Keratinocyte (primary cell): ENCODE results near the gene NMD3. TPM values are rescaled to one million over a fixed set of nuclear protein-coding genes. Genes with fewer than 3 reads are reported as not detected.

Experiments used
- DNase-seq: peaks from one replicate; pipeline ENCODE4 v3.0.0-alpha.2; 2011; ENCODE audit warnings: low read depth, missing footprints, low spot score
- FAIRE-seq: peaks from 2 replicates; lab custom pipeline; 2011; peaks lifted over from hg19 to GRCh38; lab: Jason Lieb, UNC
- H2AFZ ChIP-seq: 2 replicates; pipeline ENCODE4 v1.6.0; 2012; ENCODE audit warnings: low read length, control low read depth, inconsistent platforms; ENCODE audit not compliant: control insufficient read depth
- H3K27ac ChIP-seq: 2 replicates; pipeline ENCODE4 v1.5.1; 2011; ENCODE audit warnings: low read length; ENCODE audit not compliant: control insufficient read depth, insufficient read depth
- H3K27me3 ChIP-seq: 3 replicates; pipeline ENCODE4 v1.6.0; 2011; ENCODE audit warnings: low read length; ENCODE audit not compliant: control insufficient read depth, insufficient read depth; ENCODE audit errors: extremely low read depth
- H3K36me3 ChIP-seq, 2 experiments: 2 replicates in 1 of 2; 3 replicates in 1 of 2; pipeline ENCODE4 v1.5.1; 2011; ENCODE audit warnings: low read length in 2 of 2, mild to moderate bottlenecking in 1 of 2; ENCODE audit not compliant: control insufficient read depth in 2 of 2, insufficient read depth in 2 of 2; ENCODE audit errors: extremely low read depth in 1 of 2
- H3K4me1 ChIP-seq: 3 replicates; pipeline ENCODE4 v1.5.1; 2011; ENCODE audit warnings: low read length; ENCODE audit not compliant: control insufficient read depth, insufficient read depth; ENCODE audit errors: extremely low read depth
- H3K4me2 ChIP-seq: 3 replicates; pipeline ENCODE4 v1.6.0; 2011; ENCODE audit warnings: low read depth, low read length; ENCODE audit not compliant: control insufficient read depth, insufficient read depth; ENCODE audit errors: extremely low read depth
- H3K4me3 ChIP-seq, 3 experiments: fragments of 200-600 bp in 1 of 3; sonication (generic) in 1 of 3; 2 replicates in 2 of 3; 3 replicates in 1 of 3; pipeline ENCODE4 v1.5.1; 2011 to 2016; ENCODE audit warnings: low read length in 3 of 3, mild to moderate bottlenecking in 3 of 3, control low read depth in 2 of 3, inconsistent platforms in 1 of 3, low read depth in 1 of 3, mixed read lengths in 1 of 3, mixed run types in 1 of 3, moderate library complexity in 1 of 3; ENCODE audit not compliant: control insufficient read depth in 2 of 3, insufficient read depth in 2 of 3; ENCODE audit errors: extremely low read depth in 1 of 3
- H3K79me2 ChIP-seq: 2 replicates; pipeline ENCODE4 v1.6.0; 2012; ENCODE audit warnings: low read length; ENCODE audit not compliant: control insufficient read depth, insufficient read depth
- H3K9ac ChIP-seq: 3 replicates; pipeline ENCODE4 v1.6.0; 2011; ENCODE audit warnings: low read length; ENCODE audit not compliant: control insufficient read depth, insufficient read depth; ENCODE audit errors: extremely low read depth
- H3K9me1 ChIP-seq: 3 replicates; pipeline ENCODE4 v1.6.0; 2011; ENCODE audit warnings: low read length; ENCODE audit not compliant: control insufficient read depth, insufficient read depth; ENCODE audit errors: extremely low read depth
- H3K9me3 ChIP-seq: 2 replicates; pipeline ENCODE4 v1.5.1; 2012; ENCODE audit warnings: low read depth, low read length; ENCODE audit not compliant: control insufficient read depth
- H4K20me1 ChIP-seq: 3 replicates; pipeline ENCODE4 v1.6.0; 2011; ENCODE audit warnings: low read length; ENCODE audit not compliant: control insufficient read depth, insufficient read depth; ENCODE audit errors: extremely low read depth
- EZH2 ChIP-seq: IDR thresholded peaks from one replicate; pipeline ENCODE4 v1.6.1; 2012; ENCODE audit warnings: inconsistent platforms, mild to moderate bottlenecking, low read length, moderate library complexity
- dilution Hi-C: fragments of 300-500 bp; cut with MboI; formaldehyde crosslinking; loops from one replicate; pipeline ENCODE4 v1.7.0; 2020; ENCODE audit warnings: low sequenced_read_pairs; ENCODE audit not compliant: extremely low pct_ligation_motif_present
- polyA plus RNA-seq, 5 experiments: library from polyadenylated mRNA; depleted of rRNA in 3 of 5; stranded (reverse) in 3 of 5; stranded (forward) in 1 of 5; unstranded in 1 of 5; fragments of >200 nt; gene quantifications; 1 replicate in 1 of 5; 2 replicates in 3 of 5; 3 replicates in 1 of 5; pipeline versions ENCODE4 v1.2.1 to v1.2.3, GENCODE V29; 2011 to 2012; ENCODE audit warnings: missing spikeins in 2 of 5, low read depth in 1 of 5, low replicate concordance in 1 of 5
- TF ChIP-seq, protein P1 (sequence below), 3 experiments: IDR thresholded peaks in 1 of 3; conservative IDR thresholded peaks in 1 of 3; optimal IDR thresholded peaks in 1 of 3; 2 replicates in 2 of 3; 3 replicates in 1 of 3; pipeline versions ENCODE3 to v1.5.1; 2011; ENCODE audit warnings: low read length in 3 of 3, mild to moderate bottlenecking in 3 of 3, moderate library complexity in 2 of 3, control low read depth in 1 of 3, inconsistent platforms in 1 of 3; ENCODE audit not compliant: insufficient read depth in 2 of 3; ENCODE audit errors: extremely low read depth in 1 of 3

The NMD3 gene
- polyA plus RNA-seq, 1 donor (not counting 4 experiments of a cell fraction or from before 2014, with no cell fraction given), result 65.2 TPM

GRCh38 chr3:161247049-161247448, 25.9 kb downstream of the NMD3 start:
- FAIRE-seq (no peak), DNase-seq (no peak)
- Histone ChIP-seq H2AFZ (no peak overlapping the region), H3K4me3 (no peak overlapping the region), H3K79me2 (peaks cover 4% of the 10 kb centered on the region), H3K9me1 (no peaks in the 10 kb centered on the region), H3K4me2 (no peak overlapping the region), H4K20me1 (no peaks in the 10 kb centered on the region), H3K36me3 (peaks cover 11 to 25% of the 10 kb centered on the region in 2 experiments), H3K27ac (no peak overlapping the region), H3K9me3 (no peaks in the 10 kb centered on the region), H3K27me3 (no peaks in the 10 kb centered on the region), H3K4me1 (peaks cover 5% of the 10 kb centered on the region), H3K9ac (no peak overlapping the region)
- no peak for TF ChIP-seq EZH2
- TF ChIP-seq, protein P1, sequence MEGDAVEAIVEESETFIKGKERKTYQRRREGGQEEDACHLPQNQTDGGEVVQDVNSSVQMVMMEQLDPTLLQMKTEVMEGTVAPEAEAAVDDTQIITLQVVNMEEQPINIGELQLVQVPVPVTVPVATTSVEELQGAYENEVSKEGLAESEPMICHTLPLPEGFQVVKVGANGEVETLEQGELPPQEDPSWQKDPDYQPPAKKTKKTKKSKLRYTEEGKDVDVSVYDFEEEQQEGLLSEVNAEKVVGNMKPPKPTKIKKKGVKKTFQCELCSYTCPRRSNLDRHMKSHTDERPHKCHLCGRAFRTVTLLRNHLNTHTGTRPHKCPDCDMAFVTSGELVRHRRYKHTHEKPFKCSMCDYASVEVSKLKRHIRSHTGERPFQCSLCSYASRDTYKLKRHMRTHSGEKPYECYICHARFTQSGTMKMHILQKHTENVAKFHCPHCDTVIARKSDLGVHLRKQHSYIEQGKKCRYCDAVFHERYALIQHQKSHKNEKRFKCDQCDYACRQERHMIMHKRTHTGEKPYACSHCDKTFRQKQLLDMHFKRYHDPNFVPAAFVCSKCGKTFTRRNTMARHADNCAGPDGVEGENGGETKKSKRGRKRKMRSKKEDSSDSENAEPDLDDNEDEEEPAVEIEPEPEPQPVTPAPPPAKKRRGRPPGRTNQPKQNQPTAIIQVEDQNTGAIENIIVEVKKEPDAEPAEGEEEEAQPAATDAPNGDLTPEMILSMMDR (optimal IDR thresholded peaks at IDR 0.05 in 1 of 3, IDR thresholded peaks at IDR 0.05 in 1 of 3, conservative IDR thresholded peaks at IDR 0.05 in 1 of 3; ENCODE audit: extremely low read depth in 1 of 3, insufficient read depth in 2 of 3, low read length in 3 of 3), result no peak
- dilution Hi-C loops, result no loop called here

GRCh38 chr3:161250116-161250515, 29.0 kb downstream of the NMD3 start:
- dilution Hi-C loops, result no loop called here
- H3K9me1 ChIP-seq, result no peaks in the 10 kb centered on the region
- no peaks in the 10 kb centered on the region for H3K9me3 ChIP-seq
- DNase-seq (no peak), FAIRE-seq (no peak)
- peaks cover 6% of the 10 kb centered on the region for H3K4me1 ChIP-seq
- no peak overlapping the region for H3K9ac ChIP-seq
- TF ChIP-seq EZH2, result no peak
- TF ChIP-seq, protein P1 (optimal IDR thresholded peaks at IDR 0.05 in 1 of 3, IDR thresholded peaks at IDR 0.05 in 1 of 3, conservative IDR thresholded peaks at IDR 0.05 in 1 of 3; ENCODE audit: extremely low read depth in 1 of 3, insufficient read depth in 2 of 3, low read length in 3 of 3), result no peak
- peaks cover 14 to 20% of the 10 kb centered on the region in 2 experiments for H3K36me3 ChIP-seq
- H3K79me2 ChIP-seq, result peaks cover 1% of the 10 kb centered on the region
- no peak overlapping the region for H3K4me2 ChIP-seq
- H2AFZ ChIP-seq, result no peak overlapping the region
- no peaks in the 10 kb centered on the region for H4K20me1 ChIP-seq
- no peaks in the 10 kb centered on the region for H3K27me3 ChIP-seq
- no peak overlapping the region for H3K4me3 ChIP-seq
- H3K27ac ChIP-seq, result no peak overlapping the region
